Measurements from ENCODE around the gene ZDHHC7.
A peak's percentile ranks its signal among the peaks of the same experiment; 100 is the strongest.

DNA sequence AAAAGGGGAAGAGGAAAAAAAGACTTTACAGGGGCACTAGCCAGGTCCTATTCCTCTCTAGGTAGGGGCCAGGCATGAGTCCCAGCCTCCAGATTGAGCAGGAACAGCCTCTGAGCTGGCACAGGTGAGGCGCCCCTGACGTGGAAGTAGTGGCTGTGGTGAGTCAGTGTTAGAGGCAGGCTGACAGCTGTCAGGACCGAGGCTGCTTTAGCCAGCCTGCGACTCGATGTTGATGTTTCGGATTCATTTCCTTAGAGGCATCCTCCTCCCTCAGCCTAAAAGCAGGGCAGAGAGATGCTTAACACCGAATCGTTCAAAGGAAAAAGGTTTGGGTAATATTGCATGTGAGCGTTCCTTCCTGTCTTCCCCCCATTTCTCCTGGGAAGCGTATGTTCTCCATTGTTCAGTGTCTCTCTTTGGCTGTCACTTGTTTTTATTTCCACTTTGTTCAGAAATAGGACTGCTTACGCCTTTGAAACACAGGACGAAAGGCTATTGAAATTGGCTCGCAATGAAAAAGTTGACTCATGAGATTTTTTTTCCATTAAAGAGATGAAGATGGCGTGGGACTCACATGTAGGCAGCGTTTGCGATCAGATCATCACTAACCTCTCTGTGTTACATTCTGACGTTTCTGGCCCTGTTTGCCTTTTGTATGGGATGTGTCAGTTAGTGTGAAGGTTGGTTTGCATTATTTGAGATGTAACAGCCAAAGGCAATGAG is 17.5 kb upstream of the ZDHHC7 start:
- peak; percentile 41 for TF ChIP-seq POLR2A (IDR thresholded peaks at IDR 0.05)
- TF ChIP-seq, protein P1, sequence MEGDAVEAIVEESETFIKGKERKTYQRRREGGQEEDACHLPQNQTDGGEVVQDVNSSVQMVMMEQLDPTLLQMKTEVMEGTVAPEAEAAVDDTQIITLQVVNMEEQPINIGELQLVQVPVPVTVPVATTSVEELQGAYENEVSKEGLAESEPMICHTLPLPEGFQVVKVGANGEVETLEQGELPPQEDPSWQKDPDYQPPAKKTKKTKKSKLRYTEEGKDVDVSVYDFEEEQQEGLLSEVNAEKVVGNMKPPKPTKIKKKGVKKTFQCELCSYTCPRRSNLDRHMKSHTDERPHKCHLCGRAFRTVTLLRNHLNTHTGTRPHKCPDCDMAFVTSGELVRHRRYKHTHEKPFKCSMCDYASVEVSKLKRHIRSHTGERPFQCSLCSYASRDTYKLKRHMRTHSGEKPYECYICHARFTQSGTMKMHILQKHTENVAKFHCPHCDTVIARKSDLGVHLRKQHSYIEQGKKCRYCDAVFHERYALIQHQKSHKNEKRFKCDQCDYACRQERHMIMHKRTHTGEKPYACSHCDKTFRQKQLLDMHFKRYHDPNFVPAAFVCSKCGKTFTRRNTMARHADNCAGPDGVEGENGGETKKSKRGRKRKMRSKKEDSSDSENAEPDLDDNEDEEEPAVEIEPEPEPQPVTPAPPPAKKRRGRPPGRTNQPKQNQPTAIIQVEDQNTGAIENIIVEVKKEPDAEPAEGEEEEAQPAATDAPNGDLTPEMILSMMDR (IDR thresholded peaks at IDR 0.05): no peak
- peak; percentile 50 for TF ChIP-seq POLR2AphosphoS5 (IDR thresholded peaks at IDR 0.05)
